Neural progenitor cell (in vitro differentiated cells): ENCODE measurements around the gene SEMA4D.

Experiments
- EZH2 ChIP-seq: fragments of 200-600 bp; sonication (generic); IDR thresholded peaks from 2 replicates; pipeline ENCODE4 v1.6.1; 2017; ENCODE audit warnings: antibody characterized with exemption, mild to moderate bottlenecking, moderate library complexity
- EZH2phosphoT487 ChIP-seq: fragments of 200-600 bp; sonication (generic); IDR thresholded peaks from 2 replicates; pipeline ENCODE4 v1.6.1; 2017; ENCODE audit warnings: antibody characterized with exemption
- TF ChIP-seq, protein P1 (sequence below): fragments of 200-600 bp; sonication (generic); IDR thresholded peaks from 2 replicates; pipeline ENCODE4 v1.5.1; 2017; ENCODE audit warnings: antibody characterized with exemption, mild to moderate bottlenecking

DNA sequence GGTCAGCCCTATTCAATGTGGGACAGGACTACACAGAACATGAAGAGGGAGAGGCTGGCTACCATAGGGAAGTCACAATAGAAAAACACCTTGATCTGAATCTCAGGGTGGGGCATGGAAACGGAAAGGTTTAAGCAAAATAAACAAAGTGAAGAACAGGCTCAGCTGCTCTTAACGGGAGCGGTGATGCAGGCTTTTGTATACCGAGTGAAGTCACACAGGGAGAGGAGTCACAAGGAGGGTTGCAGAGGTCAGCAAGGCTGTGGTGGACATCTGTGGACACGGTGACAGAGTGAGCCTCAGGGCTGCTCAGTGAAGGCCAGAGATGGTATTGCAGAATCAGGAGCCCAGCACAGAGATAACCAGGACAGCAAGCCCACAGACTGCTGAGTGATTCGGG lies 30.6 kb upstream of the SEMA4D start:
- TF ChIP-seq, protein P1, sequence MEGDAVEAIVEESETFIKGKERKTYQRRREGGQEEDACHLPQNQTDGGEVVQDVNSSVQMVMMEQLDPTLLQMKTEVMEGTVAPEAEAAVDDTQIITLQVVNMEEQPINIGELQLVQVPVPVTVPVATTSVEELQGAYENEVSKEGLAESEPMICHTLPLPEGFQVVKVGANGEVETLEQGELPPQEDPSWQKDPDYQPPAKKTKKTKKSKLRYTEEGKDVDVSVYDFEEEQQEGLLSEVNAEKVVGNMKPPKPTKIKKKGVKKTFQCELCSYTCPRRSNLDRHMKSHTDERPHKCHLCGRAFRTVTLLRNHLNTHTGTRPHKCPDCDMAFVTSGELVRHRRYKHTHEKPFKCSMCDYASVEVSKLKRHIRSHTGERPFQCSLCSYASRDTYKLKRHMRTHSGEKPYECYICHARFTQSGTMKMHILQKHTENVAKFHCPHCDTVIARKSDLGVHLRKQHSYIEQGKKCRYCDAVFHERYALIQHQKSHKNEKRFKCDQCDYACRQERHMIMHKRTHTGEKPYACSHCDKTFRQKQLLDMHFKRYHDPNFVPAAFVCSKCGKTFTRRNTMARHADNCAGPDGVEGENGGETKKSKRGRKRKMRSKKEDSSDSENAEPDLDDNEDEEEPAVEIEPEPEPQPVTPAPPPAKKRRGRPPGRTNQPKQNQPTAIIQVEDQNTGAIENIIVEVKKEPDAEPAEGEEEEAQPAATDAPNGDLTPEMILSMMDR, result no peak
- TF ChIP-seq EZH2phosphoT487 (no peak), EZH2 (no peak)
